Kidney glomerular epithelial cell (primary cell): Measurements from ENCODE around the gene CTSE.
"Not testable (repeated sequence)": the region's sequence is repeated elsewhere in the genome, so short reads cannot be mapped to it uniquely, and the experiment has no call there.

Experiments used
- DNase-seq: peaks from one replicate; lab custom pipeline; 2025; lab: John Stamatoyannopoulos, UW

Gene CTSE

DNA sequence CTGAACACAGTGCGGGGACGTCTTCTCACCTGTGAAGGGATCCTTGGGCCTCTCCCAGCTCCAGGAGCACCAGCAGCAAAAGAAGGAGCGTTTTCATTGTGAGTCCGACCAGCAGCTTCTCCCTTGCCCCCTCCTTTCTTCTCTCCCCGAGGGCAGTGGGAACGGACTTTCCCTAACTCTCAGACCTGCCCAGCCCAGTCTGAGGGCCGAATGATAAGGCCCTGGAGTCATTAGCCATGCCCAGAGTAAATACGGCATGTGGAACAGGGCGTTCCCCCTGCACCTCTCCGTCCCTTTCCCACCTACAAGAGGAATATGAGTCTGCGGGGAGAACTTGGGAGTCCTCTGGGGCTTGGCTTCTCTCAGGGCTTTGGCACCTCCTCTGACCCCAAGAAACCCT, at the start of gene CTSE:
TSS of gene CTSE (minus strand) at position 201 of the 400 bp plus-strand sequence. CDS start at position 97, 104 bp downstream.
- DNase-seq = no peak

DNA sequence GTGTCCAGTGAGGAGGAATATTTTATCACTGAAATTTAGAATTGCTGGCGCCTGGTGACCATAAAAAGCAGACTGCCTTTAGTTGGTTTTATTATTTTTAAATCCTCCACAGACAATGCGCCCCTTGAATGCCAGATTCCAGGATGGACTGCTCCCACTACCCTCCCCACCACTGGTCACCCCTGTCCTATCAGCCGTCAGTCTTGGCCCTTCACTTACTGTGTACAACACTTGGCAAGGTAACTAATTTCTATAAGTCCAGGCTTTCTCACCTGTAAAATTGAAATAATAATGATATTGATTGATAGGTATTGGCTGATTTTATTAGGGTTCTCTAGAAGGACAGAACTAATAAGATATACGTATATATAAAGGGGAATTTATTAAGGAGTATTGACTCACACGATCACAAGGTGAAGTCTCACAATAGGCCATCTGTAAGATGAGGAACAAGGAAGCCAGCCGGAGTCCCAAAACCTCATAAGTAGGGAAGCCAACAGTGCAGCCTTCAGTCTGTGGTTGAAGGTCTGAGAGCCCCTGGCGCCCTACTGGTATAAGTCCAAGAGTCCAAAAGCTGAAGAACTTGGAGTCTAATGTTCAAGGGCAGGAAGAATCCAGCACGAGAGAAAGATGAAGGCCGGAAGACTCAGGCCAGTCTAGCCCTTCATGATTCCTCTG, 47.1 kb upstream of the CTSE start:
- DNase-seq = no peak

DNA sequence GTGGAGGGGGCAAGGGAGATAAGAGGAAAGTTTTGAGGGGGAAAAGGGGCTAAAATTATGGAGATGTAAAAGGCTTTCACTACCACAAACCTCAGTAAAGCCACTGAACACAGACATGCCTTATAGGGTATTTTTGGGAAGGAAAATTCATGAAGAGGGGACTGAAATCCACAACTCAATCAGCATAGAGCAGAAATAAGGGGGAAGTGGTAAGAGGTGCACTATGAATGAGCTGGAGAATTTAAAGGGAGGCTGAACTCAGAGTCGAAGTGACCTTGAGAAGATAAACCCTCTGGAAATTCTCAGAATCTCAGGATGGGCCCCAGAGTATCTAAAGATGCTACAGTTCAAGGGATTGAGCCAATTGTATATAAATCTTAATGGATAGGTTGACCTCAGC, 44.6 kb upstream of the CTSE start:
- no peak for DNase-seq

DNA sequence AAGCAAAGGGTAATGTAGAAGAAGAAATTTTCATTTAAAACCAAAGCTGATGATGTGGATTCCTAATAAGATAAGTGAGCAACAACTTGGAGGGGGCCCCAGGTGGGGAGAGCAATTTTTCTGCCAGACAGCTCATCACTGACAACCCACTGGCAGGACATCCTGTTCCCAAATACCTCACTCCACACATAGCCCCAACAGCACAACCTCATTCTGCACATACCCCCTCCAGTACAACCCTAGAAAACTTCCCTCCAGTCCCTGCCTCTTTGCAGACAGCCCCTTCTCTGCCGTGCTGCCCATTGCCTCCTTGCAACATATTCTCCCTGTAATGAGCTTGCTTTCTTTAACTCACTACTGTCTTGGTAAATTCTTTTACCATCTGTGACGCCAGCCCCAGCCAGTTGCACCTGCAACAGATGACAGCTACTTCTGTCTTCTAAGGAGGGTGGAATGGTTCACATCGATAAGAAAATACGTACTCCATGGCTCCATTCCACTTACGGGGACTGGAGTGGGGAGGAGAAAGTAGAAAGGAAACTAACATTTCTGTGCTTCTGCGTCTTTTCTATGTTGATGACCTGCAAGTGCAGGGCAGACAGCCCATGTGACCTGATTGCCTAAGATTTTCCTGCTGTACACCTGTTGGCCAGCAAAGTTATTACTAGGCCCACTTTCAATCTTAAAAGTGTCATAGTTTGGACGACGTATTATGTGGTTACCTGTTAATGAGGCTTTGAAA, 44.0 kb upstream of the CTSE start:
- no peak for DNase-seq

DNA sequence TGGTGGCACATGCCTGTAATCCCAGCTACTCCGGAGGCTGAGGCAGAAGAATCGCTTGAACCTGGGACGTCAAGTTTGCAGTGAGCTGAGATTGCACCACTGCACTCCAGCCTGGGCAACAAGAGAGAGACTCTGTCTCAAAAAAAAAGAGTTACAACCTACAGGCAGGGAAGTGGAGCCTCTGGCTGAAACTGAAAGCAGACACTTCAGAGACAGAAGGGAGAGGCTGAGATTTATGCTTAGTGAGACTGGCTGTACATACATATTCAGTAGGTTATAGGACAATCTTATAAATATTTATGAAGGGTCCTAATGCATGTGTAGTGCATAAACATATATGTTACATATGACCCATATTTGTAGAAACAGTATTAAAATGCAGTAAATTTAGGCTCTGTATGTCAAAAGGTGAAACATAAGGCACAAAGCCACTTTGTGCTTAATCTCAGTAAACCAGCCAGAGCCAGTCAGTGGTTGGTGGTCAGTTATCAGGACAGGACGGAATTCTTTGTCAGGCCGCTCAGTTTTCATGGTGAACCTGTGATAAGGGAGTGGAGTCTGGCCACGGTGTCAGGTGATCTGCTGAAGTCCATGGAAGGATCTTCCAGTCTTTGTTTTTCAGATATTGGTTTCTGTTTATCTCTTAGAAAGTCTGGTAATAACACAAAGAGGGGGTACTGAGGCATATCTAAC, 42.9 kb upstream of the CTSE start:
- no peak for DNase-seq

DNA sequence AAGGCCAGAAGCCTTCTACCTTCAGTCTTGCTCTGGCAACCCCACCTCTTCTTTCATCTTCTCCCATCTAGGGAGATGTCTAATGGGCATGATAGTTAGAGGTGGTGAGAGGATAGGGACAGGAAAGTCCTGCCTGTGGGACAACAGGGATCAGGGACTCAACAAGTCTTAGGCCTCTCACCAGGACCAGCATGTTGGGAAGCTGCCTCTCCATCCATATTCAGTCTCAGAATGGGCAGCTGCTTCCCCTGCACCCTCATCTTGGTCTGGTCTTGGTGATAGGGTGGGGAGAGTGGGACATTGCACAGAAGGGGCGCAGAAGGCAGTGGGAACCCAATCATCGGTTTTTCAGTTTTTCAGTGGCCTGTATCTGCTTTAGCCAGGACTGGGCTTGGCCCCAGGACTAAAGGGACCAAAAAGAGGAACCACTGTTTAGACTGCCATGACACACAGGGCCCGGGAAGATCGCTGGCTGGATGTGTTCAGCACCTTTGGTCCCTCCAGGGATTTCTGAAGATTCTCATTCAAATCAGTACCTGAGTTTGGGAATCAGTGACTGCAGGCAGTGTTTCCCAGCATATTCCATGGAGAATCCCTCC, 42.0 kb upstream of the CTSE start:
- no peak for DNase-seq

DNA sequence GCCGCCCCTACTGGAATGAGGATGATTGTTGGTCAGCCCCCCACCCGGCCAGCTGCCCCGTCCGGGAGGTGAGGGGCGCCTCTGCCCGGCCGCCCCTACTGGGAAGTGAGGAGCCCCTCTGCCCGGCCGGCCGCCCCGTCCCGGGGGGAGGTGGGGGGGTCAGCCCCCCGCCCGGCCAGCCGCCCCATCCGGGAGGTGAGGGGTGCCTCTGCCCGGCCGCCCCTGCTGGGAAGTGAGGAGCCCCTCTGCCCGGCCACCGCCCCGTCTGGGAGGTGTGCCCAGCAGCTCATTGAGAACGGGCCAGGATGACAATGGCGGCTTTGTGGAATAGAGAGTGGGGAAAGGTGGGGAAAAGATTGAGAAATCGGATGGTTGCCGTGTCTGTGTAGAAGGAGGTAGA, 40.8 kb upstream of the CTSE start:
- DNase-seq = not testable (repeated sequence)

DNA sequence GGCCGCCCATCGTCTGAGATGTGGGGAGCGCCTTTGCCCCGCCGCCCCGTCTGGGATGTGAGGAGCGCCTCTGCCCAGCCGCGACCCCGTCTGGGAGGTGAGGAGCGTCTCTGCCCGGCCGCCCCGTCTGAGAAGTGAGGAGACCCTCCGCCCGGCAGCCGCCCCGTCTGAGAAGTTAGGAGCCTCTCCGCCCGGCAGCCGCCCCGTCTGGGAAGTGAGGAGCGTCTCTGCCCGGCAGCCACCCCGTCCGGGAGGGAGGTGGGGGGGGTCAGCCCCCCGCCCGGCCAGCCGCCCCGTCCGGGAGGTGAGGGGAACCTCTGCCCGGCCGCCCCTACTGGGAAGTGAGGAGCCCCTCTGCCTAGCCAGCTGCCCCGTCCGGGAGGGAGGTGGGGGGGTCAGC, 40.3 kb upstream of the CTSE start:
- not testable (repeated sequence) for DNase-seq

DNA sequence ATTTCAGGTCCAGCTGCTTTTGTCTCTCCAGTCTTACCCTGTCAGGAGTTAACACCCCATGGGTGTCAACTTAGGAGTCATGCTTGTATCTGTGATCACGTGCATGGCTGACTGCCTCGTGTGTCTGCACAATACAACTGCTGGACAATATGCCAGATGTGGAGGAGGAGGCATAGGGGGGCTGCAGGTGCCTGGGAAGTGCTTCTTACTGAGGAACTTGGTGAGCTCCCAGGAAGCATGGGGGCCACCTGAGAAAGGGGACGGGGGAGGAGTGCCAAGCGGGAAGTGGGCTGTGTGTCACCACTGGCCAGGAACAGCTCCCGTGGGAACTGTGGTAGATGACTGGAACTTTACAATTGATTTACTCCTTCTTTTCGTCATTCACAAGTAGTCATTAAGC, 38.8 kb upstream of the CTSE start:
- DNase-seq = no peak

DNA sequence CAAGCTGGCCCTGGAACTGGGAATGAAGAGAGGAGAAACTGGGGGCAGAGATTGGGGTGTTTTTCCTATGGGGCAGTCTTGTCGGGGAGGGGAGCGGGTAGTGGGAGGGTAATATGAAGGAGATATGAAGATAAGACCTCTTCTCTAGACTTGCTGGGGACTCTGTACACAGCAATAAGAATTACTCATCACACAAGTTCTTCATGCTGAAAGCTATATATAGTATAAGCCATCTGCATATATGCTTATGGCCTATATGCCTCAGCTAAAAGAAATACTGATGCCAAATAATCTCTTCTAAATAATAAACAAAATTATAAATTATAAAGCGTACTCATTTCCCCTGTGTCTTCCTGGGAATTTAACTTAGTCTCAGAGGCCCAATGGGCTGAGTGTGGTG, 37.1 kb upstream of the CTSE start:
- no peak for DNase-seq

DNA sequence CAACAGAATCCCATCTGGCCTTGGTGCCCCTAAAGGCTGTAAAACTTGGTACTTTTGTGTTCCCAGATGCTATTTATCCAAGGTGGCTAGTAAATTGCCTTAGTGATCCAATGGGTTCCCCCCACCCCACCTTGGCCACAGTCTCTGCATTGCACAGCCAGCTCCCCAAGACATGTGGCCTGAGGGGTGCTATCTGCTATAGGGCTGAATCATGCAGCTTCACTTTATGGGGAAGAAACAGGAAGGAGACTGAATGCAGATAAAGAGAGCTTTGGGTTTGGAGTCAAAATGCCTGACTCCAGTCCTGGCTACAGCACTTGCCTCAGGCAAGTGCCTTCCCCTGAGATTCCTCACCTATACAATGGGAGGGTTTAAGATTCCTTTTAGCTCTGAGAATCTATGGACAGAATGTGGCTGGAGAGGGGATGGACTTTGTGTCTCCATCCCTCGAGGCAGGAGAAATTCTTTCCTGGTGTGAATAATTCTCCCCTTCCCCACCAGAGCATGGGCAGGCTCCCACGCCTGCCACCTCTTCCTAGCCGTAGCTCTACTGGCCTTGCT, 35.7 kb upstream of the CTSE start:
- no peak for DNase-seq

DNA sequence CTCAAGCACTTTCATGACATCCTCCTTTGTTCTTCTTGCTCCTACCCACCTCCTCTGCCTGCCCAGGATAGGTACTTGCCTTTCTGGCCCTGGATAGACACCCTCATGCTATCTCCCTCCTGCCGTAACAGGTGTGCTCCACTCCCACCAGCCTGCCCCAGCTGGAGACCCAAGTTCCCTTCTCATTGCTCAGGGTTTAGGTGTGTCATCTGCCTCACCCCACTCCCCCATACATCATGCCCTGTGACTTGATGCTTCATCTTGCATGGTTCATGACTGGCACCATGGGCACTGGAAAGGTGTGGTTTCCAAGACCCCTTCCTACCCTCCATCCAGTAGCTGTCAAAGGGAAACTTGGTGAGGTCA, 35.2 kb upstream of the CTSE start:
- peak; percentile 42 for DNase-seq

DNA sequence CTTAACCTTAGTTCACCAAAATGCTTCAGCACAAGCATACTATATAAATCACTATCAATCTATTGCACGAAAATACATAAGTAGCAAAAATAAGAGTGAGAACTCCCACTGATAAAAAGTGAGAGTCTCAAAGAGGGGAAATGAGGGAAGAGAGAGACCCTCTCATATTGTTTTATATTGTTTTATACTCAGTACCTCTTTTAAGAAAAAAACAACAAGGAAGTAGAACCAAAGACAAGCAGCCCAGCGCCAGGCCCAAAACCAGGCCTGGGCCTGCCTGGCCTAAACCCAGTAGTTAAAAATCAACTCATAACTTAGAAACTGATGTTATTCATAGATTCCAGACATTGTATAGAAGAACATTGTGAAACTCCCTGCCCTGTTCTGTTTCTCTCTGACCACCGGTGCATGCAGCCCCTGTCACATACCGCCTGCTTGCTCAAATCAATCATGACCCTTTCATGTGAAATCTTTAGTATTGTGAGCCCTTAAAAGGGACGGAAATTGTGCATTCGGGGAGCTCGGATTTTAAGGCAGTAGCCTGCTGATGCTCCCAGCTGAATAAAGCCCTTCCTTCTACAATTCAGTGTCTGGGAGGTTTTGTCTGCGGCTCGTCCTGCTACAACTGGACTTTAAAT, 34.7 kb upstream of the CTSE start:
- peak; percentile 33 for DNase-seq

DNA sequence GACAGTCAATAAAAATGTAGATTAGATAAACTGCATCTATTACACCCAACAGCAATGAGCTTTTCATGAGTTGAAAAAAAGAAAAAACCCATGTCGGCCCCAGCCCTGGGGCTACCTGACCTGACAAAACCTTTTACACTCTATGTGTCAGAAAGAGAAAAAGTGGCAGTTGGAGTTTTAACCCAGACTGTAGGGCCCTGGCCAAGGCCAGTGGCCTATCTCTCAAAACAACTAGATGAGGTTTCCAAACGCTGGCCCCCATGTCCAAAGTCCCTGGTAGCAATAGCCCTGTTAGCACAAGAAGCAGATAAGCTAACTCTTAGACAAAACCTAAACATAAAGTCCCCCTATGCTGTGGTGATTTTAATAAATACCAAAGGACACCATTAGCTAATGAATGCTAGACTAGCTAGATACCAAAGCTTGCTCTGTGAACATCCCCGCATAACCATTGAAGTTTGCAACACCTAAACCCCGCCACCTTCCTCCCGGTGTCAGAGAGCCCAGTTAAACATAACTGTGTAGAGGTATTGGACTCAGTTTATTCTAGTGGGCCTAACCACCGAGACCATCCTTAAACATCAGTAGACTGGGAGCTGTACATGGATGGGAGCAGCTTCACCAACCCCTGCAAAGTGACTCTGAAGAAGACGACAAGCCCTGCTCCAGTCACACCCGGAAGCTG, 32.1 kb upstream of the CTSE start:
- DNase-seq = not testable (repeated sequence)

DNA sequence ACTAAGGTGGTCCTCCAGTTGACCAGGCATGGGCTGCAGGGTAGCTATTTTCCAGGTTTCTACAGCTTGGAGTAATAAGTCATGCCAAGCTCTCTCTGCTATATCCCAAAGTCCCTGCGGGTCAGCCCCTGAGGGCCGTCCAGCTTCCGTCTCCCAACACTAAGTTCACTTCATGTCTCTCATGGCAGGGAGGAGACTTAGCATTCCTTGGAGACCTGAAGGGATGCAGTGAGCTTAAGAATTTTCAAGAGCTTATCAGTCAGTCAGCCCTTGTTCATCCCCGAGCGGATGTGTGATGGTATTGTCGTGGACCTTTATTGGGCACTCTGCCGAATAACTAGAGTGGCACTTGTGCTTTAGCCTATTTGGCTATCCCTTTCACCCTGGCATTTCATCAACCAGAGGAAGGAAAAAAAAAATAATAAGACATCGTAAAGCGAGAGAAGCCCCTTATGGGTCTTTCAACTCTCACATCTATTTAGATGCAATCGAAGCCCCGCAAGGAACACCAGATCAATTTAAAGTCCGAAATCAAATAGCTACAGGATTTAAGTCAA, 31.5 kb upstream of the CTSE start:
- DNase-seq = peak; percentile 51

DNA sequence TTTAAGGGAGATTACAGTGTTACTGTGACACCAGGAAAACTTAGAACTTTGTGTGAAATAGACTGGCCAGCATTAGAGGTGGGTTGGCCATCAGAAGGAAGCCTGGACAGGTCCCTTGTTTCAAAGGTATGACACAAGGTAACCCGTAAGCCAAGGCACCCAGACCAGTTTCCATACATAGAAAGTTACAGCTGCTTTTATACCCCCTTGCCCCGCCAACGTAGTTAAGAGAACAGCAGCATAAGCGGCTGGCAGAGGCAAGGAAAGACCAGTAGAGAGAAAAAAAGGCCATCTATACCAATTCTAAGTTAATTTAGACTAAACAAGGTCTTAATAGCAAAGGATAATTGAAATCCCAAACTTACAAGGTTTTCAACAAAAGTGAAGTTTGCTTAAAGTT, 29.9 kb upstream of the CTSE start:
- DNase-seq = peak; percentile 60

DNA sequence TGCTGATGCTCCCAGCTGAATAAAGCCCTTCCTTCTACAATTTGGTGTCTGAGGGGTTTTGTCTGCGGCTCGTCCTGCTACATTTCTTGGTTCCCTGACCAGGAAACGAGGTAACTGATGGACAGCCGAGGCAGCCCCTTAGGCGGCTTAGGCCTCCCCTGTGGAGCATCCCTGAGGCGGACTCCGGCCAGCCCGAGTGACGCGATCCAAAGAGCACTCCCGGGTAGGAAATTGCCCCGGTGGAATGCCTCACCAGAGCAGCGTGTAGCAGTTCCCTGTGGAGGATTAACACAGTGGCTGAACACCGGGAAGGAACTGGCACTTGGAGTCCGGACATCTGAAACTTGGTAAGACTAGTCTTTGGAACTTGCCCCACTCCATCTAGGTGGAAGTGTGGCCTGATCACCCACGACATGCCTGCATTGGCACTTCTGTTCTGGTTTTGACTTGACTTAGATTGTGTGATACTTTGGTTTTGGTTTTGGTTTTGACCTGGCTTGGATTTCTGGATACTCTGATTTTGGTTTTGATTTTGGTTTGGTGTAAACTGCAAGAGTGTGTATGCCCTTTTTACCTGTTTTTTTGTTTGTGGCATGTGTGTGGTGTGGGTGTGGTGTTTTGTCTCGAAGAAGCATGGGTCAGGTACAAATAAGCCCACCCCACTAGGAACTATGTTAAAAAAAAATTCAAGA, 29.4 kb upstream of the CTSE start, which contains the start of gene RHEX:
TSS of gene RHEX (plus strand) at position 255 of the 692 bp plus-strand sequence. CDS start 44,656 bp downstream, outside the sequence.
- DNase-seq = peak; percentile 88

DNA sequence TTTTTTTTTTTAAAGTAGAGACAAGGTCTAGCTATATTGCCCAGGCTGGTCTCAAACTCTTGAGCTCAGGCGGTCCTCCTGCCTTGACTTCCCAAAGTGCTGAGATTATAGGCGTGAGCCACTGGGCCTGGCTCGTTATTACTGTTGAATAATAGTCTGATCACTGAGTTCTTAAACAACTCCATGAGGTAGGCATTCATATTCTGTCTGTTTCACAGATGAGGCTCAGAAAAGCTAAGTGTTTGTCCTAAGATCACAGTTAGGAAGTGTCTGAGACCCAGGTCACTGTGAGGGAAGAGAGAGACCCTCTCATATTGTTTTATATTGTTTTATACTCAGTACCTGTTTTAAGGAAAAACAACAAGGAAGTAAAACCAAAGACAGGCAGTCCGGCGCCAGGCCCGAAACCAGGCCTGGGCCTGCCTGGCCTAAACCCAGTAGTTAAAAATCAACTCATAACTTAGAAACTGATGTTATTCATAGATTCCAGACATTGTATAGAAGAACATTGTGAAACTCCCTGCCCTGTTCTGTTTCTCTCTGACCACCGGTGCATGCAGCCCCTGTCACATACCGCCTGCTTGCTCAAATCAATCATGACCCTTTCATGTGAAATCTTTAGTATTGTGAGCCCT, 28.7 kb upstream of the CTSE start:
- DNase-seq = not testable (repeated sequence)

DNA sequence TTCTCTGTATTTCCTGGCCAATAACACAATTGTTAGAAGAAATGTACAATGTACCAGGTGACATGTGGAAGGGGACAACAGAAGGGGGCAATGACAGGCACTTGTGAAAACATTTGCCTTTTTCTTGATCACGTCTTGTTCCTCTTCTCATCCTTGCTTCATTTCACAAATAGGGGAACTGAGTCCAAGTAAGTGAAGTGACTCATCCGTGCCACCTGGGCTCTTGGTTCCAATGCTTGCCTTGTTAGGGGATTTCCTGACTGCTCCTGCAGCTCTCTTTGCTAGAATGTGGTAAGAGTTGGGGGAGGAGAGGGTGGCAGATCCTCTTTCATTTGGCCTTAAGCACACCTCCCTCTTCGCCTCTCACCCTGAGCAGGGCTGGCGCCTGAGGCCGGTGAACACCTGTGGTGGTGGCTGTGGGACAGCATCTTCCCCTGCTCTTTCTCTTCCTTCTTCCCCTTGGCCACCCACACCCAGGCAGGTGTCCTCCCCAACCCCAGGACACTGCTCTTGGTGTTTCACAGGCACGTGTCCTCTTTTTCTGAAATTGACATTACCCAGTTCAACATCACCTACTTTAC, 27.1 kb upstream of the CTSE start:
- DNase-seq = peak; percentile 83
